PFSK-1 (cell line): ENCODE measurements around the gene ZNF157.

Experiments
- FOXP2 ChIP-seq: optimal IDR thresholded peaks from 2 replicates; pipeline ENCODE3; 2011; ENCODE audit warnings: borderline replicate concordance, control low read depth, inconsistent platforms; ENCODE audit not compliant: insufficient read depth; ENCODE audit errors: extremely low read length, extremely low read depth
- POLR2AphosphoS5 ChIP-seq: IDR thresholded peaks from 2 replicates; pipeline ENCODE4 v1.6.1; 2012; ENCODE audit warnings: low read depth, mild to moderate bottlenecking, control low read depth, low read length, moderate library complexity
- SIN3A ChIP-seq: IDR thresholded peaks from 2 replicates; pipeline ENCODE4 v1.6.1; 2012; ENCODE audit warnings: mild to moderate bottlenecking, low read length, moderate library complexity, borderline replicate concordance; ENCODE audit not compliant: insufficient read depth
- TAF1 ChIP-seq: IDR thresholded peaks from 2 replicates; pipeline ENCODE4 v1.6.1; 2012; ENCODE audit warnings: low read length, control low read depth, borderline replicate concordance; ENCODE audit not compliant: insufficient read depth
- TF ChIP-seq, protein P1 (sequence below), 2 experiments: IDR thresholded peaks; 2 replicates each; pipeline versions ENCODE4 v1.6.1 to v1.8.0; 2011 to 2012; ENCODE audit warnings: low read depth in 2 of 2, low read length in 2 of 2, control low read depth in 1 of 2, inconsistent platforms in 1 of 2, mild to moderate bottlenecking in 1 of 2, moderate library complexity in 1 of 2; ENCODE audit not compliant: insufficient read depth in 1 of 2

ZNF157 gene

DNA sequence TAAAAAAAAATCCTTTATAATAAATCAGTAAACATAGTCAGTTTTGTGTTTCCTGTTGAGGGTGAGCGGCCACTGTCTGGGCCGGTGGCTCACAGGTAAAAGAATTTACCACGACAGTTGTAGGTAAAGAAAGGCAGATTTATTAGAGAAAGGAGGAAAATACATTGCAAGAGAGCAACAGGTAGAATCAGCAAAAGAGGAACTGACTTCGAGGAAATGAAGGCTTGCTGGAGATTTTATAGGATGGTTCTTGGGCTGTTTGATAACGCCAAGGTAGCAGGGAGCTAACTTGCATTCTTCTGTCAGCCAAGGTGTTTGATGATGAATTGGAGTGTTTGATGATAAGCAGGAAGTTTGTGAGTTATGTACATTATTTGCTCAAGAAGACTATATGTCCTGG, 2.8 kb downstream of the ZNF157 start:
- TF ChIP-seq TAF1 (no peak), FOXP2 (no peak), POLR2AphosphoS5 (no peak), SIN3A (no peak)
- TF ChIP-seq, protein P1, sequence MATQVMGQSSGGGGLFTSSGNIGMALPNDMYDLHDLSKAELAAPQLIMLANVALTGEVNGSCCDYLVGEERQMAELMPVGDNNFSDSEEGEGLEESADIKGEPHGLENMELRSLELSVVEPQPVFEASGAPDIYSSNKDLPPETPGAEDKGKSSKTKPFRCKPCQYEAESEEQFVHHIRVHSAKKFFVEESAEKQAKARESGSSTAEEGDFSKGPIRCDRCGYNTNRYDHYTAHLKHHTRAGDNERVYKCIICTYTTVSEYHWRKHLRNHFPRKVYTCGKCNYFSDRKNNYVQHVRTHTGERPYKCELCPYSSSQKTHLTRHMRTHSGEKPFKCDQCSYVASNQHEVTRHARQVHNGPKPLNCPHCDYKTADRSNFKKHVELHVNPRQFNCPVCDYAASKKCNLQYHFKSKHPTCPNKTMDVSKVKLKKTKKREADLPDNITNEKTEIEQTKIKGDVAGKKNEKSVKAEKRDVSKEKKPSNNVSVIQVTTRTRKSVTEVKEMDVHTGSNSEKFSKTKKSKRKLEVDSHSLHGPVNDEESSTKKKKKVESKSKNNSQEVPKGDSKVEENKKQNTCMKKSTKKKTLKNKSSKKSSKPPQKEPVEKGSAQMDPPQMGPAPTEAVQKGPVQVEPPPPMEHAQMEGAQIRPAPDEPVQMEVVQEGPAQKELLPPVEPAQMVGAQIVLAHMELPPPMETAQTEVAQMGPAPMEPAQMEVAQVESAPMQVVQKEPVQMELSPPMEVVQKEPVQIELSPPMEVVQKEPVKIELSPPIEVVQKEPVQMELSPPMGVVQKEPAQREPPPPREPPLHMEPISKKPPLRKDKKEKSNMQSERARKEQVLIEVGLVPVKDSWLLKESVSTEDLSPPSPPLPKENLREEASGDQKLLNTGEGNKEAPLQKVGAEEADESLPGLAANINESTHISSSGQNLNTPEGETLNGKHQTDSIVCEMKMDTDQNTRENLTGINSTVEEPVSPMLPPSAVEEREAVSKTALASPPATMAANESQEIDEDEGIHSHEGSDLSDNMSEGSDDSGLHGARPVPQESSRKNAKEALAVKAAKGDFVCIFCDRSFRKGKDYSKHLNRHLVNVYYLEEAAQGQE (IDR thresholded peaks at IDR 0.05; ENCODE audit: insufficient read depth in 1 of 2, low read depth in 2 of 2, low read length in 2 of 2): no peak

- TF ChIP-seq TAF1 (no peak), POLR2AphosphoS5 (no peak), SIN3A (no peak), FOXP2 (no peak)
- TF ChIP-seq, protein P1 (IDR thresholded peaks at IDR 0.05; ENCODE audit: insufficient read depth in 1 of 2, low read depth in 2 of 2, low read length in 2 of 2): no peak
These were observed 9.9 kb downstream of the ZNF157 start for GRCh38 chrX:47380268-47380667.

DNA sequence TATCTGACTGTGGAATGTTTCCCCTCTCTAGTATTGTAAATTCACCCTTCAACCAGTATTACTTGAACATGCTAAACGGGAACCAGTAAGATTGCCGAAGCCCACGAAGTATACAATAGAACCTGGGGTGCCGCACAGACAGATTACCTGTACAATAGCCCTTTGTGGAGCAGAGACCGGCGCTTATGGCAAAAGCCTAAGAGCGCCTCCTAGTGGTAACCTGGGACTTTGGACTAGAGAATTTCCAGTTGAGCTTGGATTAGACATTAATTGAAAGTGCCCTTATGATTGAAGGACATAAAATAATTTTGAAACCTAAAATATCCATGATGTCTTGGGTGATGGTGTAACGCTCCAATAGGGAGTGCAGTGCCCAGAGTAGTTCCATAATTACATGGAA, 14.1 kb downstream of the ZNF157 start:
- no peak for TF ChIP-seq FOXP2
- TF ChIP-seq, protein P1 (IDR thresholded peaks at IDR 0.05; ENCODE audit: insufficient read depth in 1 of 2, low read depth in 2 of 2, low read length in 2 of 2): no peak
- TF ChIP-seq TAF1: no peak
- TF ChIP-seq SIN3A: no peak
- TF ChIP-seq POLR2AphosphoS5: no peak

DNA sequence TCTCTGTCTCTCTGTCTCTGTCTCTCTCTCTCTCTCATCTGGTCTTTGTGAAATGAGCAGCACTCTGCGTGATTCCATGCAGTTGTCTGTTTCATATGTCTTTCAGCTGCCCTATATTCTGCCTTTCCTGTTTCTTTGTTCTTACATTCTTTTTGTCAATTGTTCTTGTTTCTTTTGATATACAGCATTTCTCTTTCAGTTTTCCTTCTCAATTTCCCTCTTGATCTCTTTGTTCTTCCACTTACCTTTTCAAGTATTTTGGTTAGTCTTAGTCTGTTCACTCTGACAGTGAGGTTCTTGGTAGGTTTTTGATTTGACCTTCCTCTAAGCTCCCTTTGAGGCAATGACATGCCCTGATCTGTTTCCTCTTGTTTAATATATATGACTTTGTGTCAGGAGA, 20.4 kb downstream of the ZNF157 start:
- TF ChIP-seq TAF1: no peak
- no peak for TF ChIP-seq SIN3A
- no peak for TF ChIP-seq POLR2AphosphoS5
- no peak for TF ChIP-seq FOXP2
- TF ChIP-seq, protein P1 (IDR thresholded peaks at IDR 0.05; ENCODE audit: insufficient read depth in 1 of 2, low read depth in 2 of 2, low read length in 2 of 2): no peak

DNA sequence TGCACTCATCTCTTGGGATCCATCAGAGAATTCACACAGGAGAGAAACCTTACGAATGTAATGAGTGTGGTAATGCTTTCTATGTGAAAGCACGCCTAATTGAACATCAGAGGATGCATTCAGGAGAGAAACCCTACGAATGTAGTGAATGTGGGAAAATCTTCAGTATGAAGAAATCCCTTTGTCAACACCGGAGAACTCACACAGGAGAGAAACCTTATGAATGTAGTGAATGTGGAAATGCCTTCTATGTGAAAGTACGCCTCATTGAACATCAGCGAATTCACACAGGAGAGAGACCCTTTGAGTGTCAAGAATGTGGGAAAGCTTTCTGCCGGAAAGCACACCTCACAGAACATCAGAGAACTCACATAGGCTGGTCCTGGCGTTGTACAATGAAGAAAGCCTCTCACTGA, 42.8 kb downstream of the ZNF157 start:
- TF ChIP-seq, protein P1 (IDR thresholded peaks at IDR 0.05; ENCODE audit: insufficient read depth in 1 of 2, low read depth in 2 of 2, low read length in 2 of 2): no peak
- TF ChIP-seq SIN3A (no peak), FOXP2 (no peak), TAF1 (no peak), POLR2AphosphoS5 (no peak)
